HG03103 (cell line): ENCODE data around the gene PRR5L.
A peak's percentile ranks its signal among the peaks of the same experiment; 100 is the strongest.

Source experiments
- ATAC-seq: cut with Tn5 transposase; IDR thresholded peaks from one replicate; pipeline ENCODE4 v1.9.1; 2021; ENCODE audit warnings: low read depth; ENCODE audit not compliant: unreplicated experiment

PRR5L gene

GRCh38 chr11:36426226-36426848, 130.2 kb downstream of the PRR5L start:
- no peak for ATAC-seq

GRCh38 chr11:36427079-36427478, 131.0 kb downstream of the PRR5L start:
- no peak for ATAC-seq

GRCh38 chr11:36427876-36428275, 131.8 kb downstream of the PRR5L start:
- no peak for ATAC-seq

- no peak for ATAC-seq
Observed at GRCh38 chr11:36431429-36432092, 135.5 kb downstream of the PRR5L start.

- ATAC-seq: no peak
Observed at GRCh38 chr11:36432093-36432469, 136.0 kb downstream of the PRR5L start.

- no peak for ATAC-seq
Observed at GRCh38 chr11:36432738-36433137, 136.7 kb downstream of the PRR5L start.

GRCh38 chr11:36436064-36436463, 140.0 kb downstream of the PRR5L start:
- no peak for ATAC-seq

- no peak for ATAC-seq
Observed at GRCh38 chr11:36436589-36436988, 140.5 kb downstream of the PRR5L start.

- ATAC-seq: no peak
Observed at GRCh38 chr11:36437413-36437812, 141.3 kb downstream of the PRR5L start.

- ATAC-seq: no peak
Observed at GRCh38 chr11:36438126-36438525, 142.0 kb downstream of the PRR5L start.

GRCh38 chr11:36441610-36442208, 145.6 kb downstream of the PRR5L start:
- peak; percentile 96 for ATAC-seq

GRCh38 chr11:36443661-36444060, 147.6 kb downstream of the PRR5L start:
- no peak for ATAC-seq

- no peak for ATAC-seq
Observed at GRCh38 chr11:36446135-36446534, 150.0 kb downstream of the PRR5L start.

GRCh38 chr11:36447514-36447913, 151.4 kb downstream of the PRR5L start:
- no peak for ATAC-seq

- ATAC-seq: no peak
Observed at GRCh38 chr11:36447947-36448346, 151.9 kb downstream of the PRR5L start.

GRCh38 chr11:36449561-36450096, 153.5 kb downstream of the PRR5L start:
- no peak for ATAC-seq

- no peak for ATAC-seq
Observed at GRCh38 chr11:36450110-36450572, 154.1 kb downstream of the PRR5L start.

- ATAC-seq: no peak
Observed at GRCh38 chr11:36451045-36451444, 155.0 kb downstream of the PRR5L start.

- no peak for ATAC-seq
Observed at GRCh38 chr11:36451681-36452080, 155.6 kb downstream of the PRR5L start.

- no peak for ATAC-seq
Observed at GRCh38 chr11:36452236-36452940, 156.3 kb downstream of the PRR5L start.

- no peak for ATAC-seq
Observed at GRCh38 chr11:36452961-36453360, 156.9 kb downstream of the PRR5L start.
